ENCODE measurements around the gene ROR2. TPM values are rescaled to one million over a fixed set of nuclear protein-coding genes. Genes with fewer than 3 reads are reported as not detected.

The ROR2 gene
- total RNA-seq, 4 donors from 2014 or later, result 4.2 to 23.2 (median 11.2) TPM

DNA sequence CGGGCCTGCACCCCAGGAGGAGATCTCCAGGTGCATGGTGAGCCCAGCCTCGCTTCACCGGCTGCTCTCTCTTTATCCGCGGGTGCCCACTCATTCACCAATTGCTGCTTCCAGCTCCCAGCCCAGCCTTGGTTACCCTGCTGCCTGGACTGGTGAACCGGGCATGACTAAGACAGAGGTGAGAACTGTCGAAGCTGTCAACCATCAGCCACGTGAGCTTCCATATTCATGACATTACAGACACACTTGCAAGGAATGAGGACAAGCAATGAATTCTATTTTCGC, 220.5 kb downstream of the ROR2 start:
- H3K36me3 ChIP-seq, result no peaks in the 10 kb centered on the region
- TF ChIP-seq POLR2A (IDR thresholded peaks at IDR 0.05) (no peak), POLR2AphosphoS5 (IDR thresholded peaks at IDR 0.05) (no peak), CTCF (IDR thresholded peaks at IDR 0.05) (no peak), EP300 (IDR thresholded peaks at IDR 0.05; ENCODE audit: low read depth) (no peak)

GRCh38 chr9:91727972-91728371, 222.1 kb downstream of the ROR2 start:
- no peaks in the 10 kb centered on the region for H3K27me3 ChIP-seq
- intact Hi-C loops (cut with DNase I; ENCODE audit: low total_unique reads), result loop anchor here (10.0 kb wide), 1 partner anchor 683 kb away; no protein-coding TSS in a partner anchor
- in situ Hi-C loops (cut with MboI; ENCODE audit: low pct_ligation_motif_present in 1 of 4, low pct_unique_long_range_greater_than_20kb in 1 of 4, low sequenced_read_pairs in 3 of 4), result loop anchor here in 2 of 4 donors (10.0 to 25.0 kb wide), 2 partner anchors 209 to 813 kb away; no protein-coding TSS in a partner anchor
- H3K9me3 ChIP-seq, result no peaks in the 10 kb centered on the region
- DNase-seq, result no peak
- TF ChIP-seq POLR2AphosphoS5 (IDR thresholded peaks at IDR 0.05) (no peak), EP300 (IDR thresholded peaks at IDR 0.05; ENCODE audit: low read depth) (no peak)
- H3K27ac ChIP-seq, result peak overlapping the region; percentile 1 to 54 (median 31)
- WGBS, 2 donors (ENCODE audit: low coverage in 1 of 2), result 80 to 85% methylated on average over 5 of the region's 5 CpGs
- no peaks in the 10 kb centered on the region for H3K36me3 ChIP-seq
- no peak overlapping the region for H3K4me3 ChIP-seq
- H3K4me1 ChIP-seq, result peaks cover 0 to 3% (median 1%) of the 10 kb centered on the region in 4 donors

More for the DNA sequence above, 220.5 kb downstream of the ROR2 start:
- H3K27me3 ChIP-seq, result no peaks in the 10 kb centered on the region
- no peaks in the 10 kb centered on the region for H3K9me3 ChIP-seq
- H3K27ac ChIP-seq, result peak overlapping the region in 3 of 4 donors; percentile 1 to 62 (median 54)
- H3K4me3 ChIP-seq, result no peak overlapping the region
- WGBS, 2 donors (ENCODE audit: low coverage in 1 of 2), result 76 to 100% methylated on average over 1 to 9 of the region's 9 CpGs
- no peak for DNase-seq
- intact Hi-C loops (cut with DNase I; ENCODE audit: low total_unique reads), result loop anchor here (10.0 kb wide), 1 partner anchor 685 kb away; no protein-coding TSS in a partner anchor
- in situ Hi-C loops (cut with MboI; ENCODE audit: low pct_ligation_motif_present in 1 of 4, low pct_unique_long_range_greater_than_20kb in 1 of 4, low sequenced_read_pairs in 3 of 4), result loop anchor here in 2 of 4 donors (10.0 to 25.0 kb wide), 2 partner anchors 208 to 815 kb away; no protein-coding TSS in a partner anchor
- H3K4me1 ChIP-seq, result peaks cover 0 to 8% (median 1%) of the 10 kb centered on the region in 4 donors

GRCh38 chr9:91727316-91727861, 222.6 kb downstream of the ROR2 start:
- intact Hi-C loops (cut with DNase I; ENCODE audit: low total_unique reads) (loop anchor here (10.0 kb wide), 1 partner anchor 683 kb away; no protein-coding TSS in a partner anchor), in situ Hi-C loops (cut with MboI; ENCODE audit: low pct_ligation_motif_present in 1 of 4, low pct_unique_long_range_greater_than_20kb in 1 of 4, low sequenced_read_pairs in 3 of 4) (loop anchor here in 2 of 4 donors (10.0 to 25.0 kb wide), 2 partner anchors 210 to 813 kb away; no protein-coding TSS in a partner anchor)
- 50% methylated on average over 7 of the region's 7 CpGs; no CpG with 5 or more reads in 1 of the 2 donors for WGBS, 2 donors (ENCODE audit: low coverage in 1 of 2)
- Histone ChIP-seq H3K4me1 (peaks cover 0 to 3% (median 1%) of the 10 kb centered on the region in 4 donors), H3K36me3 (no peaks in the 10 kb centered on the region), H3K27me3 (peaks cover under 1% of the 10 kb centered on the region), H3K27ac (peak overlapping the region in 3 of 4 donors; percentile 0 to 18 (median 1)), H3K9me3 (no peaks in the 10 kb centered on the region), H3K4me3 (no peak overlapping the region)
- TF ChIP-seq POLR2A (IDR thresholded peaks at IDR 0.05) (no peak), EP300 (IDR thresholded peaks at IDR 0.05; ENCODE audit: low read depth) (no peak), CTCF (IDR thresholded peaks at IDR 0.05) (peak; percentile 60 to 68 (median 64))
- no peak for DNase-seq

- Histone ChIP-seq H3K9me3 (no peaks in the 10 kb centered on the region), H3K27me3 (peaks cover 3% of the 10 kb centered on the region), H3K4me3 (no peak overlapping the region), H3K4me1 (peaks cover 0 to 3% (median 1%) of the 10 kb centered on the region in 4 donors), H3K36me3 (no peaks in the 10 kb centered on the region), H3K27ac (no peak overlapping the region)
- whole genome bisulfite sequencing, 2 donors (ENCODE audit: low coverage in 1 of 2), result 82 to 90% methylated on average over 5 to 19 of the region's 19 CpGs
- in situ Hi-C loops (cut with MboI; ENCODE audit: low pct_ligation_motif_present in 1 of 4, low pct_unique_long_range_greater_than_20kb in 1 of 4, low sequenced_read_pairs in 3 of 4), result loop anchor here in 2 of 4 donors (10.0 to 25.0 kb wide), 2 partner anchors 211 to 812 kb away; no protein-coding TSS in a partner anchor
- TF ChIP-seq POLR2A (IDR thresholded peaks at IDR 0.05), result no peak
- TF ChIP-seq POLR2AphosphoS5 (IDR thresholded peaks at IDR 0.05), result no peak
- no peak for TF ChIP-seq CTCF (IDR thresholded peaks at IDR 0.05)
- TF ChIP-seq EP300 (IDR thresholded peaks at IDR 0.05; ENCODE audit: low read depth), result no peak
- DNase-seq, result no peak
- intact Hi-C loops (cut with DNase I; ENCODE audit: low total_unique reads), result loop anchor here (10.0 kb wide), 1 partner anchor 682 kb away; no protein-coding TSS in a partner anchor
Measured at GRCh38 chr9:91726406-91727100, 223.5 kb downstream of the ROR2 start.
